ENCODE measurements around the gene TRIM29. TPM values are rescaled to one million over a fixed set of nuclear protein-coding genes. Genes with fewer than 3 reads are reported as not detected.
A peak's percentile ranks its signal among the peaks of the same experiment; 100 is the strongest.

TRIM29 gene
- total RNA-seq, 4 donors from 2014 or later = 7.8 to 33.3 (median 9.1) TPM

DNA sequence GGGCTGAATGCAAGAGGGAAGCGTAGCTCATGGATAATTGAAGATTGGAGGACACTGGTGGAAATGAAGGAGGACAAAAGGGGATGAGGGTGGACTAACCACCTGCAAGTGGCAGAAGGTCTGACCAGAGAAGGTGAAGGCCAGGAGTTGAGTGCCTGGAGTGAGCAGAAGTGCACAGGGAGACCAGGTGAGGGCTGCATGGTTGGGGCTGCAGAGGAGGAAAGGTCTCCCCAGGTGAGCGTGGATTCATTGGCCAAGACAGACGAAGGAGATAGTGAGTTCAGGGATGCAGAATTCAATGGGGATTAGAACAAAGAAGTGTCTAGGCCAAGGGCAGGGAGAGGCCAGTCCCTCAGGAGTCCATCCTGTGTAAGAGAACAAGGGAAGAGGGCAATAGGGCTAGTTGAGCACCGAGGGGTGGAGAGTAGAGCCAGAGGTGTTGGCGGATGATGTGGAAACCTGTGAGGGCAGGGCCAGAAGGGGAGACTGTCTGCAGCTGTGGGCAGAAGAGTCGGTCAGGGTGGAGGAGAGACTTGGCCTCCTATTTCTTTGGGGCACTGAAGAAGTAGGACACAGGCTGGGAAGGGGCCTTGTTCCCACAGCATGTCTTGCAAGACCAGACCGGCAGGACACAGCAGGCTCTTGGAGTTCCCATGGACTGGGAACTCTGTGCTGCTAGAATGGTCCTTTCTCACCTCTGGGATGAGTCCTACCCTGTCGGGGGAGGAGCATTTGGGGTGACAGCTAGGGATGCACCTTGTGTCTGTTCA is 6.7 kb downstream of the TRIM29 start:
- Histone ChIP-seq H3K27ac (no peak overlapping the region), H3K9me3 (no peaks in the 10 kb centered on the region), H3K4me1 (peaks cover 0 to 10% (median 0%) of the 10 kb centered on the region in 4 donors), H3K36me3 (no peaks in the 10 kb centered on the region), H3K27me3 (no peaks in the 10 kb centered on the region), H3K4me3 (no peak overlapping the region)
- DNase-seq = peak in 2 of 3 donors; percentile 37
- TF ChIP-seq, protein P1, sequence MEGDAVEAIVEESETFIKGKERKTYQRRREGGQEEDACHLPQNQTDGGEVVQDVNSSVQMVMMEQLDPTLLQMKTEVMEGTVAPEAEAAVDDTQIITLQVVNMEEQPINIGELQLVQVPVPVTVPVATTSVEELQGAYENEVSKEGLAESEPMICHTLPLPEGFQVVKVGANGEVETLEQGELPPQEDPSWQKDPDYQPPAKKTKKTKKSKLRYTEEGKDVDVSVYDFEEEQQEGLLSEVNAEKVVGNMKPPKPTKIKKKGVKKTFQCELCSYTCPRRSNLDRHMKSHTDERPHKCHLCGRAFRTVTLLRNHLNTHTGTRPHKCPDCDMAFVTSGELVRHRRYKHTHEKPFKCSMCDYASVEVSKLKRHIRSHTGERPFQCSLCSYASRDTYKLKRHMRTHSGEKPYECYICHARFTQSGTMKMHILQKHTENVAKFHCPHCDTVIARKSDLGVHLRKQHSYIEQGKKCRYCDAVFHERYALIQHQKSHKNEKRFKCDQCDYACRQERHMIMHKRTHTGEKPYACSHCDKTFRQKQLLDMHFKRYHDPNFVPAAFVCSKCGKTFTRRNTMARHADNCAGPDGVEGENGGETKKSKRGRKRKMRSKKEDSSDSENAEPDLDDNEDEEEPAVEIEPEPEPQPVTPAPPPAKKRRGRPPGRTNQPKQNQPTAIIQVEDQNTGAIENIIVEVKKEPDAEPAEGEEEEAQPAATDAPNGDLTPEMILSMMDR (IDR thresholded peaks at IDR 0.05) = no peak
- no peak for TF ChIP-seq POLR2A (IDR thresholded peaks at IDR 0.05)

DNA sequence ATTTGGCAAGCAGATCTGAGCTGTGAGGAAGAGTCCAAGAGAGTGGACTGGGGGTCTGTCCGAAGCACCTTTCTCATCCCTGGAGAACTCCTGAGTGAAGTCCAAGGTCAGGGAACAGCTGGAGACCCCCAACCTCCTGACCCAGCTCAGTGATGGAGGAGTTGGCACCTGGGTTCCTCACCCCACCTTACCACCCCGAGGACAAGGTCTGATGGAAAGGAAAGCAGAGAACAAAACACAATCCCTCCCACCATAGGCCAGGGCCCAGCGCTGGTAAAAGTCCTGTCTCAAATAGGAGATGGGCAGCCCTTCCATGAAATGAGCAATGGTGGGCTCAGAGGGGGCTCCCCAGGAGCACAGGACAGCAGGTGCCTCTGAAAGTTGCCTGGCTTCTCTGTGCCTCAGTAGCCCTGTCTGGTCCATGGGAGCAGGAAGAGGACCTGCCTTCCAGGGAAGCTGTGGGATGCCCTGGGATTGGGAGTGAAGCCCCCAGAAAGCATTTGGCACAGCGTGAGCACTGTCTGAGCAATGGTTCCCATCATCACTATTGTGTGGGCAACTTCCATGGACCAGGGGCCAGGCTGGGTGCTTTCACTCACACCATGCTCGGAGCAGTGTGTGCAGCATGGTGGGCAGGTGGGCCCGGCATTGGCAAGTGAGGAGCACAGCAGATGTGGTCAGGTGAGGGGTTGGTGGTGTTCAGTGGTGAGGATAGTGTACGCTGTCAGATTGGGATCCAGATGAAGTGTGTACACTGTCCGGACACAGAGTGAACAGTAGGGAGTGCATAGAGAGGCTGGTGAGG is 7.5 kb downstream of the TRIM29 start:
- TF ChIP-seq POLR2A (IDR thresholded peaks at IDR 0.05) = no peak
- TF ChIP-seq, protein P1 (IDR thresholded peaks at IDR 0.05) = no peak
- no peak overlapping the region for H3K4me3 ChIP-seq
- H3K4me1 ChIP-seq = peaks cover 0 to 10% (median 0%) of the 10 kb centered on the region in 4 donors
- H3K27me3 ChIP-seq = no peaks in the 10 kb centered on the region
- no peak overlapping the region for H3K27ac ChIP-seq
- no peaks in the 10 kb centered on the region for H3K9me3 ChIP-seq
- peak in 2 of 3 donors; percentile 32 to 45 for DNase-seq
- no peaks in the 10 kb centered on the region for H3K36me3 ChIP-seq

DNA sequence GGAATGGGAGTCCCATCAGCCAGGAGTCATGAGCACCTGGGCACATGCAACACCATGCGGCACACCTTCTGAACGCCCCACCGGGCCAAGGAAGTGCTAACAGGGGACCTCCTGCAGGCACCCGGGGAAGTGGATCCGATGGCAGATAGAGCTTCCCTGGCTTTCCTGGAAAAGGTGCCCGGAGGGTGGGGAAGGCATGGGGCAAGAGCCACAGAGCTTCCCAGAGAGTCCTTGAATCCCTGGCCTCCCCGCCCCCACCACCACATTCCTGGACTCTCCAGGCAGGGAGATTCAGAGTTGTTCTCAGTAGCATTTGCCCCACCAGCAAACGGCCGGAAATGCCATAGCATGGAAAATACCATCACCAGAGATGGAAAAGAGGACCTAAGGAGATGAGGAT is 8.3 kb downstream of the TRIM29 start:
- Histone ChIP-seq H3K36me3 (no peaks in the 10 kb centered on the region), H3K4me1 (peaks cover 0 to 10% (median 0%) of the 10 kb centered on the region in 4 donors), H3K27me3 (no peaks in the 10 kb centered on the region), H3K9me3 (no peaks in the 10 kb centered on the region), H3K4me3 (no peak overlapping the region), H3K27ac (no peak overlapping the region)
- TF ChIP-seq, protein P1 (IDR thresholded peaks at IDR 0.05) = no peak
- no peak for TF ChIP-seq POLR2A (IDR thresholded peaks at IDR 0.05)
- peak in 1 of 3 donors; percentile 45 for DNase-seq

DNA sequence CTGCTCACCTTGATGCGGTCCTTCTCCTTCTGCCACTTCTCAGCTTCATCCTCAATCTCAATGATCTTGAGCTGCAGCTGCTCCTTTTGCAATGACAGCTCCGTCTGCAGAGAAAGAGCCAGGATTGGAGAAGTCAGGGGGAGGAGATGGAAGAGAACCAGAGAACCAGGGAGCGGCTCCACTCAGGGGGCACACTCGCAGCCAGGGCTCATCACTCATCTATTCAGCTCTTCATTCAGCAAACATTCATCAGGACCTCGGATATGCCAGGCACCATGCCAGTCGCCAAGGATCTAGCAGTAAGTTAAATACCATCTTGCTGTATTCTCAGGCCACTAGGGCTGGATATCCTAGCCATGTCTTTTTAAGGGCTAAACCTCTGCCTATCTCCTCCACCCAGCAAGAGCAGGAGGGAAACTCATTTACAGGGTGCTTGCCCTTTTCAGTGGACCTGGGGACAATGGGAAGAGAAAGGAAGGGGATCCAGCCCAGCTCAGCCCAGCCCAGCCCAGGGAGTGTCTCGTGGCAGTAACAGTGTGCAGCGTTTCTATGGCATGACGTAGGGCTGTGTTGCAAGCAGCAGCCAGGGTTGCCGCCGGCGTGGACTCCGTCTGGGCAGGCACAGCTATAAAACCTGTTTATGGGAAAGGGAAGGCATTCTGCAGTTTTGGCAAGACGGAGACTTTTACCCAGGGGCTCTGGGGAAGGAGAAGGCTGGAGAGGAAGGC is 9.4 kb downstream of the TRIM29 start:
- H3K27ac ChIP-seq = peak overlapping the region in 2 of 4 donors; percentile 43 to 65
- peak in 1 of 2 donors; percentile 30 for TF ChIP-seq POLR2A (IDR thresholded peaks at IDR 0.05)
- TF ChIP-seq, protein P1 (IDR thresholded peaks at IDR 0.05) = no peak
- H3K27me3 ChIP-seq = no peaks in the 10 kb centered on the region
- no peaks in the 10 kb centered on the region for H3K9me3 ChIP-seq
- peak in 2 of 3 donors; percentile 86 to 89 for DNase-seq
- peaks cover 0 to 10% (median 0%) of the 10 kb centered on the region in 4 donors for H3K4me1 ChIP-seq
- no peak overlapping the region for H3K4me3 ChIP-seq
- H3K36me3 ChIP-seq = no peaks in the 10 kb centered on the region

DNA sequence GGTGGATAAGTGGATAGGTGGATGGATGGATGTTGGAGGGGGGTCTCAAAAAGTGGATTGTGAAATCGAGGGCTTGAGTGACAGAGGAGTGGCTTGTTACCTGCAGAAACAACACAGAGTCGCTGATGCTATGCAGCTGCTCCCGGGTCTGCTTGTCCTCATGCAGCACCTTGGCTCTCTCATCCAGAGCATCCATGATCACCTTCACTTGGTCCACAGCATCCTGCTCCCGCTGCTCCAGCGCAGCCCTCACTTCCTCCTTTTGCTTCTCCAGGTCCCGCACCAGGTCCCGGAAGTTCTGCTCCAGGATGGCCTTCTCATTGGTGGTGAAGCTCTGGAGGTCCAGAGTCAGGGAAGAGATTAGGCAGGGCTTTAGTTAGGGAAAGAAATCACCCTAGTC is 10.7 kb downstream of the TRIM29 start:
- no peak for DNase-seq
- TF ChIP-seq, protein P1 (IDR thresholded peaks at IDR 0.05) = no peak
- no peak for TF ChIP-seq POLR2A (IDR thresholded peaks at IDR 0.05)
- Histone ChIP-seq H3K9me3 (no peaks in the 10 kb centered on the region), H3K27me3 (no peaks in the 10 kb centered on the region), H3K27ac (no peak overlapping the region), H3K4me1 (peaks cover 0 to 10% (median 0%) of the 10 kb centered on the region in 4 donors), H3K36me3 (no peaks in the 10 kb centered on the region), H3K4me3 (no peak overlapping the region)
